ENCODE results near the gene ADAMTSL3. TPM values are rescaled to one million over a fixed set of nuclear protein-coding genes. Genes with fewer than 3 reads are reported as not detected.

The ADAMTSL3 gene
- total and polyA plus RNA-seq, 8 donors: 0.54 to 19.2 (median 6.1) TPM

- Histone ChIP-seq H3K9me3 (no peaks in the 10 kb centered on the region), H3K27me3 (no peaks in the 10 kb centered on the region), H3K27ac (no peak overlapping the region), H3K4me3 (no peak overlapping the region), H3K4me1 (no peaks in the 10 kb centered on the region), H3K36me3 (no peaks in the 10 kb centered on the region)
- no peak for DNase-seq
- no peak for FAIRE-seq
- intact Hi-C loops (cut with DNase I): no loop called here
- no peak for ATAC-seq
- 66 to 73% methylated on average over 4 of the region's 4 CpGs for WGBS, 2 donors
- no peak for TF ChIP-seq CTCF (IDR thresholded peaks at IDR 0.05)
Measured at GRCh38 chr15:83947156-83947555, 293.2 kb downstream of the ADAMTSL3 start.

- ATAC-seq (no peak), DNase-seq (no peak), FAIRE-seq (no peak)
- Histone ChIP-seq H3K36me3 (no peaks in the 10 kb centered on the region), H3K9me3 (no peaks in the 10 kb centered on the region), H3K4me1 (no peaks in the 10 kb centered on the region), H3K4me3 (no peak overlapping the region), H3K27ac (no peak overlapping the region), H3K27me3 (no peaks in the 10 kb centered on the region)
- intact Hi-C loops (cut with DNase I): no loop called here
- no peak for TF ChIP-seq CTCF (IDR thresholded peaks at IDR 0.05)
Measured at GRCh38 chr15:83954506-83954905, 300.6 kb downstream of the ADAMTSL3 start.

- ATAC-seq (no peak), DNase-seq (no peak), FAIRE-seq (no peak)
- no peak for TF ChIP-seq CTCF (IDR thresholded peaks at IDR 0.05)
- WGBS, 2 donors: 86 to 89% methylated on average over 1 of the region's 1 CpG
- Histone ChIP-seq H3K4me1 (no peaks in the 10 kb centered on the region), H3K36me3 (no peaks in the 10 kb centered on the region), H3K4me3 (no peak overlapping the region), H3K27me3 (no peaks in the 10 kb centered on the region), H3K9me3 (no peaks in the 10 kb centered on the region), H3K27ac (no peak overlapping the region)
- intact Hi-C loops (cut with DNase I): no loop called here
Measured at GRCh38 chr15:83955806-83956265, 301.9 kb downstream of the ADAMTSL3 start.

GRCh38 chr15:83956887-83957286 is 303.0 kb downstream of the ADAMTSL3 start:
- ATAC-seq (no peak), DNase-seq (no peak)

GRCh38 chr15:83959477-83959876 is 305.6 kb downstream of the ADAMTSL3 start:
- no peak for ATAC-seq
- H3K4me1 ChIP-seq: no peaks in the 10 kb centered on the region
- 93 to 94% methylated on average over 2 of the region's 2 CpGs for WGBS, 2 donors
- DNase-seq: no peak
- no peak for TF ChIP-seq CTCF (IDR thresholded peaks at IDR 0.05)
- FAIRE-seq: no peak
- H3K27me3 ChIP-seq: no peaks in the 10 kb centered on the region
- H3K27ac ChIP-seq: no peak overlapping the region
- intact Hi-C loops (cut with DNase I): no loop called here
- H3K4me3 ChIP-seq: no peak overlapping the region
- no peaks in the 10 kb centered on the region for H3K9me3 ChIP-seq
- H3K36me3 ChIP-seq: no peaks in the 10 kb centered on the region

More at GRCh38 chr15:83956887-83957286, 303.0 kb downstream of the ADAMTSL3 start:
- no peak overlapping the region for H3K27ac ChIP-seq
- H3K4me3 ChIP-seq: no peak overlapping the region
- H3K9me3 ChIP-seq: no peaks in the 10 kb centered on the region
- no peak for TF ChIP-seq CTCF (IDR thresholded peaks at IDR 0.05)
- no peaks in the 10 kb centered on the region for H3K4me1 ChIP-seq
- no peaks in the 10 kb centered on the region for H3K27me3 ChIP-seq
- no peaks in the 10 kb centered on the region for H3K36me3 ChIP-seq
- no peak for FAIRE-seq
- 85 to 88% methylated on average over 4 of the region's 4 CpGs for WGBS, 2 donors
- intact Hi-C loops (cut with DNase I): no loop called here
